RWPE2 (cell line): ENCODE results near the gene ABCA2.

ENCODE experiments used
- ATAC-seq: fragments of 200-7000 bp; cut with Tn5 transposase; 3 replicates; pipeline ENCODE4 v1.9.1; 2021; ENCODE audit warnings: low read depth
- DNase-seq: peaks from one replicate; pipeline ENCODE4 v3.0.0-alpha.2; 2020; ENCODE audit warnings: low spot score
- H3K27ac ChIP-seq: fragments of 450-650 bp; 2 replicates; pipeline ENCODE4 v1.5.1; 2017; ENCODE audit warnings: mild to moderate bottlenecking; ENCODE audit not compliant: poor library complexity, severe bottlenecking
- H3K27me3 ChIP-seq: fragments of 250-450 bp; sonication (Bioruptor Pico); 2 replicates; pipeline ENCODE4 v1.5.1; 2021; ENCODE audit warnings: mild to moderate bottlenecking, moderate library complexity; ENCODE audit not compliant: insufficient read depth, poor library complexity, severe bottlenecking
- H3K36me3 ChIP-seq: fragments of 250-450 bp; sonication (Bioruptor Pico); 2 replicates; pipeline ENCODE4 v1.5.1; 2020; ENCODE audit warnings: low read depth, mild to moderate bottlenecking, moderate library complexity
- H3K4me1 ChIP-seq: fragments of 250-450 bp; sonication (Bioruptor Pico); 2 replicates; pipeline ENCODE4 v1.5.1; 2021; ENCODE audit warnings: mild to moderate bottlenecking, moderate library complexity; ENCODE audit not compliant: insufficient read depth, poor library complexity, severe bottlenecking
- H3K4me3 ChIP-seq: fragments of 250-450 bp; sonication (Bioruptor Pico); 2 replicates; pipeline ENCODE4 v1.5.1; 2021; ENCODE audit warnings: mild to moderate bottlenecking, moderate library complexity; ENCODE audit not compliant: severe bottlenecking
- H3K9me3 ChIP-seq: fragments of 250-450 bp; sonication (Bioruptor Pico); 2 replicates; pipeline ENCODE4 v1.5.1; 2021; ENCODE audit warnings: mild to moderate bottlenecking, moderate library complexity; ENCODE audit not compliant: severe bottlenecking
- CTCF ChIP-seq: fragments of 450-650 bp; IDR thresholded peaks from one replicate; pipeline ENCODE4 v1.5.1; 2017; ENCODE audit warnings: mild to moderate bottlenecking, moderate library complexity; ENCODE audit not compliant: poor library complexity, severe bottlenecking

Gene ABCA2

DNA sequence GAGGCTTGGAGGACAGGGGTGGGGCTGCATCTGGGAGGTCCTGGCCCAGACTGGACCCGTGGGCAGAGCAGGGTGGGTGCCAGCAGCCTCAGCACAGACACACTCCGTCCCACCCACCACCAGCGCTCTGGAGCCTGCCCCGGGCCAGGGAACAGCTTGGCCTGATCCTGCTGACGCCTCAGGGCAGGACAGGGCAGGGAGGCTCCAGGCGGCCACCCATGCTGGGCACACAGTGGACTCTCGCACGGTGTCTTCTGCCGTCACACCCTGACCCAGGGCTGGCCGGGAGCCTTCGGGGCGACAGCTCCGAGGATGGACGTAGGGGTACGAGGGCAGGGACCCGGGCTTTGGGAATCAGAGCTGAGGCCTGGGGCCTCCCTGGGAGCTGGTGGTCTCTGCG lies 58.9 kb downstream of the ABCA2 start:
- H3K27ac ChIP-seq = no peak overlapping the region

GRCh38 chr9:136968333-136969127 lies 59.5 kb downstream of the ABCA2 start:
- Histone ChIP-seq H3K36me3 (no peaks in the 10 kb centered on the region), H3K4me3 (no peak overlapping the region), H3K9me3 (no peaks in the 10 kb centered on the region), H3K4me1 (no peaks in the 10 kb centered on the region), H3K27me3 (no peaks in the 10 kb centered on the region), H3K27ac (no peak overlapping the region)
- TF ChIP-seq CTCF = no peak
- no peak for DNase-seq
- ATAC-seq = no peak

More for the DNA sequence above, 58.9 kb downstream of the ABCA2 start:
- Histone ChIP-seq H3K4me1 (no peaks in the 10 kb centered on the region), H3K4me3 (no peak overlapping the region), H3K9me3 (no peaks in the 10 kb centered on the region), H3K36me3 (no peaks in the 10 kb centered on the region), H3K27me3 (no peaks in the 10 kb centered on the region)
- ATAC-seq = peak; percentile 21; the same call in 1 of the 3 replicates
- no peak for DNase-seq
- TF ChIP-seq CTCF = no peak

- H3K36me3 ChIP-seq = no peaks in the 10 kb centered on the region
- DNase-seq (no peak), ATAC-seq (no peak)
- TF ChIP-seq CTCF = no peak
- no peak overlapping the region for H3K27ac ChIP-seq
- no peaks in the 10 kb centered on the region for H3K27me3 ChIP-seq
- no peaks in the 10 kb centered on the region for H3K9me3 ChIP-seq
- H3K4me3 ChIP-seq = no peak overlapping the region
- no peaks in the 10 kb centered on the region for H3K4me1 ChIP-seq
These were observed 62.1 kb downstream of the ABCA2 start for GRCh38 chr9:136965771-136966484.

- TF ChIP-seq CTCF = no peak
- no peak overlapping the region for H3K27ac ChIP-seq
These were observed 63.1 kb downstream of the ABCA2 start for GRCh38 chr9:136964833-136965422.

More at GRCh38 chr9:136964833-136965422, 63.1 kb downstream of the ABCA2 start:
- Histone ChIP-seq H3K4me3 (no peak overlapping the region), H3K9me3 (no peaks in the 10 kb centered on the region), H3K36me3 (no peaks in the 10 kb centered on the region), H3K4me1 (no peaks in the 10 kb centered on the region), H3K27me3 (no peaks in the 10 kb centered on the region)
- DNase-seq = no peak
- ATAC-seq = no peak
